GM10847 (cell line): ENCODE data around the gene SH3D19.

Experiments used
- POLR2A ChIP-seq: IDR thresholded peaks from 2 replicates; pipeline ENCODE4 v1.6.1; 2011; ENCODE audit not compliant: insufficient read length; ENCODE audit errors: extremely low read depth

Gene SH3D19

GRCh38 chr4:151310124-151310728 is 15.2 kb downstream of the SH3D19 start:
- TF ChIP-seq POLR2A, result no peak

GRCh38 chr4:151304755-151305154 is 20.6 kb downstream of the SH3D19 start:
- no peak for TF ChIP-seq POLR2A

DNA sequence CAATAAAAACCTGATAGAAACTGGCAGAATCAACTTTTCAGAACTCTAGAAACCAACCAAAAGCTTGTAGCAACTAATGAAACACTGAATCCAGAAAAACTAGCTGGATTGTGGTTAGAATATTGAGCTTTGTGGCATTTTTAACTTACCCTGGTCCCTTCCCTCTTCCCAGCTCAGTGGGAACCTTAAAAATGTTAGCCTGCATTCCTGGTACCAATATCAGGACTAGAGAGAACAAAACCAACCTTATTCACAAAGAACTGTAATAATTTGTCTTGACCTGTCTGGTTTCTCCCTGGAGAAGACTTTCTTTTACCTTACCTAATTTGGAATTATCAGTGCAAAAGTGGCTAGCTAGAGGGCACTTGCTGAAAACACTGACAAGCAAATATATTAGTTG is 21.2 kb downstream of the SH3D19 start:
- no peak for TF ChIP-seq POLR2A

DNA sequence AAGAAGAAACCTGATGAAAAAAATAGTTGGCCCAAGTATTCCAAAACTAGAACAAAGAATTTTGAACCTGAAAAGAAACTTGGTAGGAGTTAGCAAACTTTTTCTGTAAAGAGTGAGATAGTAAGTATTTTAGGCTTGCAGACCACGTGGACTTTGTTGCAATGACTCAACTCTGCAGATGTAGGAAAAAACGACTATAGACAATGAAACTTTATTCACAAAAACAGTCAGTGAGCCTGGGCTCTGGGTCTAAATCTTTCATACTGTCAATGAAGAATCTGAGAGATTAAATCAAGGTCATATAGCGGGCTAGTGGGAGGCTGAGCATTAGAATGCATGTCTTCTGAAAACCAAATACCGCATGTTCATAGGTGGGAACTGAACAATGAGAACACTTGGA is 23.0 kb downstream of the SH3D19 start:
- no peak for TF ChIP-seq POLR2A

DNA sequence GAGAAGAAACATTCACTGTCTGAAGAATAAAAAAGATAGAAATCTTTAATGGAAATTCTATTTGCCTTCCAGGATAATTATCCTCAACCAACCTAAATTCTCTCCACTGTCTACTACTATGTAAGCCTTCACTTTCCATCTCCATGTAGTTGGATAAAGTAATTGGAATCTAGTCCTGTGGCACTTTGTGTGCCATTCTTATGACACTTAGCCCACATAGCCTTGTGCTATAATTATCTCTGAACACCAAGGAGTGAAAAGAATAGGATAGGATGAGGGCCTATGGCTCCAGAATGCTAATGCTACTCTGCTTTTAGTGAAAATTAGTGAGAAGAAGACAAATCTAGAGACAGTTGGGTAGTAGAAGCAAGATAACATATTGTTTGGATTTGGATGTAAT is 28.2 kb downstream of the SH3D19 start:
- TF ChIP-seq POLR2A, result no peak

DNA sequence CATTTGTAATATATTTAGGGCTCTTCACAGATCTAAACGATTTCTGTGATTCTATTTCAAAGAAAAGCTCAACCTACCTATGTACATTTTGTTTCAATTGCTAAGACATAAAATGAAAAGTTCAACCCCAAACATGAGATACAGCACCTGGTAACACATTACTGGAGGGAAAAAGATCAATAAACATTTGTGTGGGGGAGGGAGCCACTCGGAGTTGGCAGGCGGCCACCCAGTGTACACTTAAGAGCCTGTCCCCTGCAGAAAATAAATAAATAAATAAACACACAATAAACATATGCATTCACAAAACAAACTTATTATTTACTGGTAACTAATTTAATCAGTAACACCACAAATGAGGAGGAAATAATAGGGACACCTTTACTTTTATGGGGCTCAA is 29.2 kb downstream of the SH3D19 start:
- TF ChIP-seq POLR2A, result no peak

- TF ChIP-seq POLR2A, result no peak
Observed at GRCh38 chr4:151294833-151295496, 30.4 kb downstream of the SH3D19 start.

DNA sequence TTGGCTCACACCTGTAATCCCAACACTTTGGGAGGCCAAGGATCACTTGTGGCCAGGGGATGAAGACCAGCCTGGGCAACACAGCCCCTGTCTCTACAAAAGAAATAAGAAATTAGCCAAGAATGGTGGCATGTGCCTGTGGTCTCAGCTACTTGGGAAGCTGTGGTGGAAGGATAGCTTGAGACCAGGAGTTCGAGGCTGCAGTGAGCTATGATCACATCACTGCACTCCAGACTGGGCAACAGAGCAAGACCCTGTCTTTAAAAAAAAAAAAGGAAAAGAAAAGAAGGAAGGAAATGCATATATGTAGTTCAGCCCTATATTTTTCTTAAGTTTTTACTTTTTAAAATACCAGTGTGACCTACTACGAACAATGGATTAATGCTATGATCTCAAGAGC is 33.4 kb downstream of the SH3D19 start:
- no peak for TF ChIP-seq POLR2A

DNA sequence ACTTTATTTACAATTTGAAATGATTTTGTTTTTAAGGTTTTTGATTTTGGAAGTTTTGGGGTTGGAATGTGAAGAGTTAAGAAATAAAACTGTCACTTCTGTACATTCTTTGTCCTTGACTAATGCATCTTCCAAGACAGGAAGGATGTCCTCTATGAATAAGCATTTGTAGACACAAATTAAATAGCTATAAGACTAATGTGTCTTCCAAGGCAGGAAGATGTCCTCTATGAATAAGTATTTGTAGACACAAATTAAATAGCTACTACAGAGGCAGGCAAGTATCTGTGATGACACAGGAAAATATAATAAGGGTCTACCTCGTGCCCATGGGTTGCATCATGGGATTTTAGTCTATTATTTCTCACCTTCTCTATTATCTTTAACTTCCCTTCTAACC is 33.9 kb downstream of the SH3D19 start:
- no peak for TF ChIP-seq POLR2A

GRCh38 chr4:151287409-151287808 is 38.0 kb downstream of the SH3D19 start:
- TF ChIP-seq POLR2A, result no peak

DNA sequence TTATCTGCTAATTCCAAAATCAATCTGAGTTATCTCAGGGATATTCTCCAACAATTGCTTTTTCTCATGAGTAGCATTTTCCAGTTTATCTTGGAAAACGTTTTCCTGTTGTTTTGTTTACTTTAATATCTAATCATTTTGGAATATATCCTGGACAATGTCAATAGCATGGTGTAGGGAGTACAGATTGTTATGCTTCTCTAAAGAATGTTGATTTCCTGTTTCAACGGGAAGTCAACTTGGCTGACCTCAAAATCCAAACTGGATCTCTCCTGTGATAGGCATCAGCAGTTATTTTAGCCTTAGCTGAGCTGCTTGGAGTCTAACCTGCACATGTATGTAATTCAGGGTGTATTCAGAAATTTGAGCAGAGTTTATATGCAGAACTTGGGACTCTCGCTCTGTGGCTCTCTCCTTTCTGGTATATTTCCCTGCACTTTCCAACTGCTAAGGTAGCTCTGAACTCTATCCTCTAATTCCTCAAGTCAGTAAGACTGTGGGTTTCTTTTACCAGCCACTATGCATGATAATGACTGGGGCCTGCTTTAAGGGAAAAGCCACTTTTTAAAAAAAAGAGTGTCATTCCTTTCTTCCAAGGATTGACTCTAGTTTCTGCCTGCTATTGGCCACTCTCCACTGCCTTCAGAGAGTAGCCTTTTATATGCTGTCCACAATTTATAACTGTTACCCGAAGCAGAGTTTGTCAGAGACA is 40.7 kb downstream of the SH3D19 start:
- TF ChIP-seq POLR2A, result no peak

- no peak for TF ChIP-seq POLR2A
Observed at GRCh38 chr4:151276787-151277562, 48.4 kb downstream of the SH3D19 start, which contains the start of gene PRSS48. Gene PRSS48 (plus strand): TSS chr4:151277161. CDS start chr4:151277173, 12 bp downstream.

DNA sequence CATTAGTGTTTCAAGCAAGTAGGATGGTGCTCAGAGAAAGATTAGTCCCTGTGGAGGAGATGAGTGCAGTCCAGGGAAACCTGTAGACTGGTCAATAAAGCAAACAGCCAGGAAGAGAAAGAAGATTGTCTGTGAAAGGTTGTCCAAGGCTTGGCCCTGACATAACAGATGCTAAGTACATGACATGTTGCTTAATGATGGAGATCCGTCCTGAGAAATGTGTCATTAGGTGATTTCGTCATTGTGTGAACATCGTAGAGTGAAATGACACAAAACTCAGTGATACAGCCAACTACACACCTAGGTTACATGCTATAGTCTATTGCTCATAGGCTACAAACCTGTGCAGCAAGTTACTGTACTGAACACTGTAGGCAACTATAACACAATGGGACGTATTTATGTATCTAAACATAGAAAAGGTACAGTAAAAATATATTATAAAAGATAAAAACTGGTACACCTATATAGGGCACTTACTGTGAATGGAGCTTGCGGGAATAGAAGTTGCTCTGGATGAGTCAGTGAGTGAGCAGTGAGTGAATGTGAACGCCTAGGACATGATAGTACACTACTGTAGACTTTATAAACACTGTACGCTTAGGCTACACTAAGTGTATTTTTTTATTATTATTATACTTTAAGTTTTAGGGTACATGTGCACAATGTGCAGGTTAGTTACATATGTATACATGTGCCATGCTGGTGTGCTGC is 57.4 kb downstream of the SH3D19 start:
- TF ChIP-seq POLR2A, result no peak

DNA sequence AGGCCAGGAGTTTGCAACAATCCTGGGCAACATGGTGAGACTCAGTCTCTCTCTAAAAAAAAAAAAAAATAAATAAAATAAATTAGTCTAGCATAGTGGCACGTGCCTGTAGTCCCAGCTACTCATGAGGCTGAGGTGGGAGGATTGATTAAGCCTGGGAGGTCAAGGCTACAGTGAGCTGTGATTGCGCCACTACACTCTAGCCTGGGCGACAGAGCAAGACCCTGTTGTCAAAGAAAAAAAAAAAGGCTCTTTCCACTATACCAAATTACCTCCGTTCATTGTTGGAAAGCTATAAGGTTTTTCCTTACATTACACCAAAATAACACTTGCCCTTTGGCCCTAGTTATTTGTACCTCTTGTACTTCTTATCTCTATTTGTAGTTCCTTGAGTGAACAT is 58.3 kb downstream of the SH3D19 start:
- no peak for TF ChIP-seq POLR2A

GRCh38 chr4:151266497-151266896 is 58.9 kb downstream of the SH3D19 start:
- TF ChIP-seq POLR2A, result no peak
